T follicular helper cell (primary cell): ENCODE measurements around the gene CAMTA1.

Experiments used
- DNase-seq: peaks from one replicate; pipeline ENCODE4 v3.0.0-alpha.2; 2020; ENCODE audit warnings: low read depth

Gene CAMTA1

GRCh38 chr1:6779089-6779805, 6.0 kb upstream of the CAMTA1 start:
- no peak for DNase-seq

- no peak for DNase-seq
These were observed 3.1 kb upstream of the CAMTA1 start for GRCh38 chr1:6782151-6782550.

GRCh38 chr1:6783221-6783620, 2.0 kb upstream of the CAMTA1 start:
- no peak for DNase-seq

GRCh38 chr1:6783936-6784559, 1.2 kb upstream of the CAMTA1 start:
- no peak for DNase-seq

- DNase-seq = peak; percentile 99
These were observed 515 bp upstream of the CAMTA1 start for GRCh38 chr1:6784560-6785317.

GRCh38 chr1:6785728-6786505, 663 bp downstream of the CAMTA1 start:
- DNase-seq = peak; percentile 29

GRCh38 chr1:6788946-6789345, 3.7 kb downstream of the CAMTA1 start:
- DNase-seq = no peak

GRCh38 chr1:6790146-6790545, 4.9 kb downstream of the CAMTA1 start:
- no peak for DNase-seq

- no peak for DNase-seq
These were observed 8.9 kb downstream of the CAMTA1 start for GRCh38 chr1:6794164-6794563.

GRCh38 chr1:6795203-6795602, 9.9 kb downstream of the CAMTA1 start:
- DNase-seq = no peak

GRCh38 chr1:6795661-6796060, 10.4 kb downstream of the CAMTA1 start:
- no peak for DNase-seq

- DNase-seq = no peak
These were observed 10.8 kb downstream of the CAMTA1 start for GRCh38 chr1:6796095-6796494.

- no peak for DNase-seq
These were observed 14.2 kb downstream of the CAMTA1 start for GRCh38 chr1:6799499-6799898.

- DNase-seq = no peak
These were observed 15.5 kb downstream of the CAMTA1 start for GRCh38 chr1:6800745-6801144.

- no peak for DNase-seq
These were observed 15.9 kb downstream of the CAMTA1 start for GRCh38 chr1:6801199-6801598.

- DNase-seq = no peak
These were observed 16.7 kb downstream of the CAMTA1 start for GRCh38 chr1:6801966-6802365.

GRCh38 chr1:6802454-6802853, 17.2 kb downstream of the CAMTA1 start:
- no peak for DNase-seq

GRCh38 chr1:6802893-6803292, 17.6 kb downstream of the CAMTA1 start:
- no peak for DNase-seq

GRCh38 chr1:6803357-6803756, 18.1 kb downstream of the CAMTA1 start:
- DNase-seq = no peak

- no peak for DNase-seq
These were observed 19.8 kb downstream of the CAMTA1 start for GRCh38 chr1:6805004-6805416.

- DNase-seq = no peak
These were observed 22.5 kb downstream of the CAMTA1 start for GRCh38 chr1:6807782-6808181.

GRCh38 chr1:6809461-6809860, 24.2 kb downstream of the CAMTA1 start:
- DNase-seq = no peak
